ENCODE measurements around the gene CSF1. TPM values are rescaled to one million over a fixed set of nuclear protein-coding genes. Genes with fewer than 3 reads are reported as not detected.

Gene CSF1
- total and polyA plus RNA-seq, 2 of the 13 experiments (the other 11 are each of a cell fraction or from before 2014, with no cell fraction given), result 4.6 to 13.3 TPM

GRCh38 chr1:109877317-109877771 is 33.3 kb upstream of the CSF1 start (continued):
- TF ChIP-seq TP53 (CRISPR knock-in tag; conservative IDR thresholded peaks at IDR 0.05), result no peak
- no peak for TF ChIP-seq ZNF33B (CRISPR knock-in tag; IDR thresholded peaks at IDR 0.05)
- TF ChIP-seq PHF8 (CRISPR knock-in tag; IDR thresholded peaks at IDR 0.05), result peak; percentile 46; the same call in 1 of the 2 replicates
- TF ChIP-seq ZNF768 (CRISPR knock-in tag; IDR thresholded peaks at IDR 0.05), result no peak; the same call in 1 of the 2 replicates
- TF ChIP-seq PRMT3 (CRISPR knock-in tag; IDR thresholded peaks at IDR 0.05; ENCODE audit: borderline replicate concordance, low read depth), result no peak
- TF ChIP-seq ATAD3A (CRISPR knock-in tag; IDR thresholded peaks at IDR 0.05), result no peak
- no peak for TF ChIP-seq MAFK (conservative IDR thresholded peaks at IDR 0.05 in 1 of 2, IDR thresholded peaks at IDR 0.05 in 1 of 2; ENCODE audit: low read length in 2 of 2)
- no peak for TF ChIP-seq PCBP1 (IDR thresholded peaks at IDR 0.05; ENCODE audit: borderline replicate concordance, low read depth, low read length)
- TF ChIP-seq MTERF4 (CRISPR knock-in tag; IDR thresholded peaks at IDR 0.05), result no peak
- TF ChIP-seq FOXK2 (IDR thresholded peaks at IDR 0.05), result no peak
- no peak for TF ChIP-seq ZBTB14 (CRISPR knock-in tag; IDR thresholded peaks at IDR 0.05)
- no peak for TF ChIP-seq ZBTB34 (CRISPR knock-in tag; IDR thresholded peaks at IDR 0.05)
- peak; percentile 69 for TF ChIP-seq XRCC5 (optimal IDR thresholded peaks at IDR 0.05; ENCODE audit: low read length)
- TF ChIP-seq PAF1 (CRISPR knock-in tag; IDR thresholded peaks at IDR 0.05), result no peak
- TF ChIP-seq ZNF776 (CRISPR knock-in tag; IDR thresholded peaks at IDR 0.05), result no peak
- no peak for TF ChIP-seq DPF2 (CRISPR knock-in tag; IDR thresholded peaks at IDR 0.05; ENCODE audit: borderline replicate concordance, low read depth)
- TF ChIP-seq KDM2A (CRISPR knock-in tag; IDR thresholded peaks at IDR 0.05; ENCODE audit: borderline replicate concordance, low read depth), result peak; percentile 48; the same call in 1 of the 2 replicates
- no peak for TF ChIP-seq JUNB (CRISPR knock-in tag; IDR thresholded peaks at IDR 0.05; ENCODE audit: borderline replicate concordance)
- TF ChIP-seq KLF13 (CRISPR knock-in tag; IDR thresholded peaks at IDR 0.05), result no peak
- TF ChIP-seq TRIM22 (IDR thresholded peaks at IDR 0.05), result no peak
- TF ChIP-seq MAX (IDR thresholded peaks at IDR 0.05), result no peak; the same call in 1 of the 2 replicates
- no peak for TF ChIP-seq PCBP2 (optimal IDR thresholded peaks at IDR 0.05; ENCODE audit: low read depth, low read length, poor library complexity, severe bottlenecking)
- peak; percentile 59; the same call in 1 of the 2 replicates for TF ChIP-seq ZFP91 (CRISPR knock-in tag; IDR thresholded peaks at IDR 0.05; ENCODE audit: borderline replicate concordance)

All from HepG2 (cell line).